Activated T-helper 1 cell treated with anti-CD3 and anti-CD28 coated beads, Interleukin-12 subunit alpha, Interleukin-12 subunit beta, Interleukin-2, Interleukin-4 antibody, amounts not matched to agents 30 ng/mL and 10 ng/mL and 1 ng/mL, durations not matched to agents 14 hours and 24 hours and 36 hours (primary cell): Measurements from ENCODE around the gene ULBP2. TPM values are rescaled to one million over a fixed set of nuclear protein-coding genes. Genes with fewer than 3 reads are reported as not detected.

Source experiments
- DNase-seq: peaks from one replicate; pipeline ENCODE4 v3.0.0; 2021; ENCODE audit warnings: low spot score
- H3K27ac Mint-ChIP-seq: one replicate; pipeline ENCODE4 v1.8.0; 2021; ENCODE audit warnings: mild to moderate bottlenecking, mixed read lengths
- H3K27me3 Mint-ChIP-seq: one replicate; pipeline ENCODE4 v1.8.0; 2022; ENCODE audit warnings: mild to moderate bottlenecking, moderate library complexity, mixed read lengths; ENCODE audit not compliant: insufficient read depth
- H3K36me3 Mint-ChIP-seq: one replicate; pipeline ENCODE4 v1.8.0; 2021; ENCODE audit warnings: low read depth, mixed read lengths
- H3K4me1 Mint-ChIP-seq: one replicate; pipeline ENCODE4 v1.8.0; 2021; ENCODE audit warnings: low read depth, mixed read lengths
- H3K4me3 Mint-ChIP-seq: one replicate; pipeline ENCODE4 v1.8.0; 2021; ENCODE audit warnings: mild to moderate bottlenecking, moderate library complexity, mixed read lengths
- H3K9me3 Mint-ChIP-seq: one replicate; pipeline ENCODE4 v1.8.0; 2021; ENCODE audit warnings: mixed read lengths
- intact Hi-C: fragments of 100-400 bp; cut with micrococcal nuclease; formaldehyde crosslinking; loops from one replicate; pipeline ENCODE4 v1.15.1; 2024
- total RNA-seq: library from RNA; stranded (reverse); gene quantifications from 2 replicates; pipeline ENCODE4 v1.2.3, GENCODE V29; 2022

The ULBP2 gene
- total RNA-seq, 1 donor from 2014 or later, result 0.65 TPM

DNA sequence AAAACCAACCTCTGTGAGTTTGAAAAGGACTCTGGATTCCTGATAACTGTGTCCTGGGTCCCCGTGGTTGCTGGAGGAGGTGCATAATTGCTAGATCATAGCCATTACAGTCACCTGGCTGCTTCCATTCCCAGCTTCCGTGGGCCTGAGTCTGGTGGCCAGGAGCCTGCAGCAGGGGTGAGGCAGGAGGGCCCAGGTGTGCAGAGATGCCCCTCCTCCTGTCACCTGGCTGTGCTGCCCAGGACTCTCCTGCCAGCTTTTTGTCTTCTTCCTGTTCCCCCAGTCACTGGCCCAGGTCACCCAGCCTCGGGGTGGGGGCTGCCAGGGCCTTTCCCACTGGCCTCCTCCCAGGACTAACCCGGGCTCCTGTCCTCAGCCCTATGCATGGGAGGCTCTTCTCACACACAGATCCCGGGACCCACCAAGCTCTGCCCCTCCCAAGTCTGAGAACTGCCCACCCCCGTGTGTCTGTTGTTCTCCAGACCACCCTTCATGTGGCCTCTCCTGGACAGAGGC is 53.5 kb downstream of the ULBP2 start:
- H3K4me3 Mint-ChIP-seq, result no peak overlapping the region
- intact Hi-C loops, result no loop called here
- peaks cover 79% of the 10 kb centered on the region for H3K27me3 Mint-ChIP-seq
- no peaks in the 10 kb centered on the region for H3K9me3 Mint-ChIP-seq
- H3K27ac Mint-ChIP-seq, result no peak overlapping the region
- DNase-seq, result no peak
- peaks cover 5% of the 10 kb centered on the region for H3K36me3 Mint-ChIP-seq
- peaks cover 25% of the 10 kb centered on the region for H3K4me1 Mint-ChIP-seq

DNA sequence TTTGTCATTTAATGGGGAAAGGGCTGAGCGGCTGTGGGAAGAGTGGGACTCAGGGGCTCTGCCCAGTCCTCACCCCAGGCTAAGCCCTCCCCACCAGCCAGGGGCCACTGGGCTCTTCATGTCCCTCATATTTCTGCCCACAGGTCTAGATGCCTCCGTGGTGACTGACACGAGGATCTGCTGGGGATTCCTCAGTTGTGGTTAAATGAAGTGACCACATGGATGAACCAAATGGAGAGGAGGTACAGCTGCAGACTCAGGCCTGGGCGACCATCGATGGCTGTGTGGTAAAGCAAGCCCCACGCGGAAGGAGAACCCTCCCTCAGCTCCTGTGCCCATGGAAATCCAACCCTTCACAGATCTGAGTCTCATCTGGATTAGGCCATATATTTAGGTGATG is 54.2 kb downstream of the ULBP2 start:
- Mint-ChIP-seq H3K27ac (no peak overlapping the region), H3K4me1 (peaks cover 25% of the 10 kb centered on the region), H3K9me3 (no peaks in the 10 kb centered on the region), H3K4me3 (no peak overlapping the region), H3K36me3 (peaks cover 5% of the 10 kb centered on the region), H3K27me3 (peaks cover 73% of the 10 kb centered on the region)
- intact Hi-C loops, result no loop called here
- DNase-seq, result no peak

Other genes starting within 250 kb of the ULBP2 start
- gene LATS1, start 223.9 kb upstream of the ULBP2 start, total RNA-seq, result 33.1 and 34.0 TPM in 2 replicates
- gene NUP43, start 195.5 kb upstream of the ULBP2 start, total RNA-seq, result 81.3 and 90.5 TPM in 2 replicates
- gene PCMT1, start 192.3 kb upstream of the ULBP2 start, total RNA-seq, result 88.8 and 92.3 TPM in 2 replicates
- 3.5 and 5.1 TPM in 2 replicates for gene LRP11, start 77.7 kb upstream of the ULBP2 start, total RNA-seq
- gene RAET1E, start 43.9 kb upstream of the ULBP2 start, total RNA-seq, result not detected in 2 replicates
- gene RAET1G, start 18.9 kb upstream of the ULBP2 start, total RNA-seq, result 0.18 TPM in 1 of 2 replicates, not detected in the other
- 0.91 and 0.99 TPM in 2 replicates for gene ULBP1, start 21.9 kb downstream of the ULBP2 start, total RNA-seq
- gene RAET1L, start 83.5 kb downstream of the ULBP2 start, total RNA-seq, result not detected in 2 replicates
- gene ULBP3, start 127.1 kb downstream of the ULBP2 start, total RNA-seq, result 0.56 TPM in 1 of 2 replicates, not detected in the other
- gene PPP1R14C, start 201.0 kb downstream of the ULBP2 start, total RNA-seq, result not detected in 2 replicates